OCI-LY3 (cell line): ENCODE results near the gene VPS13D.

Source experiments
- EZH2phosphoT487 ChIP-seq: fragments of 200-600 bp; shearing (Covaris generic); IDR thresholded peaks from 2 replicates; pipeline ENCODE4 v1.6.1; 2018; ENCODE audit warnings: antibody characterized with exemption, mixed run types, low read depth
- TF ChIP-seq, protein P1 (sequence below): fragments of 200-600, 300-600 bp; sonication (generic); IDR thresholded peaks from 2 replicates; pipeline ENCODE4 v1.5.1; 2014; ENCODE audit warnings: antibody characterized with exemption, low read length, low read depth

DNA sequence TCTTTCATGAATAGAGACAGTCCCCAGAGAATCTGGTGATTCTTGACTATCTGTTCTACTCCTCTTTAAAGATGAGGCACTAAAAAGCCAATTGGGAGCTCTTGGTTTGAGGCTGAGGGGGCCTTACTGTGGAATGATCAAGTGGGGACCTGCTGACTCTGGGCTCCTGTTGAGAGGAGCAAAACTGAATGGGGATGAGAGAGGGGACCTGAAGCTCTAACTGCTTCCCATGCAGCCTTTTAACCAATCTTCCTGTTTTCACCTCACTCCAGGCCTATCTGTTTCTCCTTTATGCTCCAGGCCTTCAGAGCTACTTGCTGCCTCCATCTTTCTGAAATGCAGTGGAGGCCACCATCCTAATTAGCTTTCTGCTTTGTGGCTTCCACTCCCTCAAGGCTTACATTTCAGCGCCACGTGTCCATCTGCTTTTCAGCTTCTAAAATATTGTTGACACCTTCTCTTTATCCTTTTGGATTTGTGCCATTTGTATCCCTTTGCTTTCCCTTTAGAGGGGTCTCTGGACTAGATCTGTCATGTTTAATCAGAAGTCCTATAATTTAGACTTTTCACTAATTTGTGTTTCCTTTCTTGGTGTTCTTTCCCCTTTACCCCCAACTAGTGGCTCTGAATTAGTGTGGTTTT lies 242.4 kb downstream of the VPS13D start:
- TF ChIP-seq, protein P1, sequence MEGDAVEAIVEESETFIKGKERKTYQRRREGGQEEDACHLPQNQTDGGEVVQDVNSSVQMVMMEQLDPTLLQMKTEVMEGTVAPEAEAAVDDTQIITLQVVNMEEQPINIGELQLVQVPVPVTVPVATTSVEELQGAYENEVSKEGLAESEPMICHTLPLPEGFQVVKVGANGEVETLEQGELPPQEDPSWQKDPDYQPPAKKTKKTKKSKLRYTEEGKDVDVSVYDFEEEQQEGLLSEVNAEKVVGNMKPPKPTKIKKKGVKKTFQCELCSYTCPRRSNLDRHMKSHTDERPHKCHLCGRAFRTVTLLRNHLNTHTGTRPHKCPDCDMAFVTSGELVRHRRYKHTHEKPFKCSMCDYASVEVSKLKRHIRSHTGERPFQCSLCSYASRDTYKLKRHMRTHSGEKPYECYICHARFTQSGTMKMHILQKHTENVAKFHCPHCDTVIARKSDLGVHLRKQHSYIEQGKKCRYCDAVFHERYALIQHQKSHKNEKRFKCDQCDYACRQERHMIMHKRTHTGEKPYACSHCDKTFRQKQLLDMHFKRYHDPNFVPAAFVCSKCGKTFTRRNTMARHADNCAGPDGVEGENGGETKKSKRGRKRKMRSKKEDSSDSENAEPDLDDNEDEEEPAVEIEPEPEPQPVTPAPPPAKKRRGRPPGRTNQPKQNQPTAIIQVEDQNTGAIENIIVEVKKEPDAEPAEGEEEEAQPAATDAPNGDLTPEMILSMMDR: no peak
- TF ChIP-seq EZH2phosphoT487: no peak
